Fibroblast of skin of abdomen (primary cell): Measurements from ENCODE around the gene PIBF1.
A peak's percentile ranks its signal among the peaks of the same experiment; 100 is the strongest.
"Not testable (repeated sequence)": the region's sequence is repeated elsewhere in the genome, so short reads cannot be mapped to it uniquely, and the experiment has no call there.

Source experiments
- DNase-seq: peaks from one replicate; pipeline ENCODE4 v3.0.0-alpha.2; 2013

PIBF1 gene

DNA sequence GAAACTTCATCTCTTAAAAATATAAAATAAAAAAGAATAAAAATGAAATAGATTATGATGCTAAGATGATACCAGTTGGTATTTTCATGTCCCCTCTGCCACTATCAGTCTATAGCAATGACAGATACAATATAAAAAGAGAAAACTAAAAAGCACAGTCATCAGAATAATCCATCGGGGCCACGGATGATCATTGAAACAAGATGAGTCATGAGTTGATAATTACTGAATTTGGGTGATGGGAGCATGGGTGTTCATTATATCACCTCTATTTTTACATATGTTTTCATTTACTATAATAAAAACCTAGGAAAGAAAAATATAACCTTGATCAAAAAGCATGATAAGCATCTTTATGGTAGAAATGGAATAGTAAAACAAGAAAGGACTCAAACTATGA lies 41.1 kb downstream of the PIBF1 start:
- no peak for DNase-seq

DNA sequence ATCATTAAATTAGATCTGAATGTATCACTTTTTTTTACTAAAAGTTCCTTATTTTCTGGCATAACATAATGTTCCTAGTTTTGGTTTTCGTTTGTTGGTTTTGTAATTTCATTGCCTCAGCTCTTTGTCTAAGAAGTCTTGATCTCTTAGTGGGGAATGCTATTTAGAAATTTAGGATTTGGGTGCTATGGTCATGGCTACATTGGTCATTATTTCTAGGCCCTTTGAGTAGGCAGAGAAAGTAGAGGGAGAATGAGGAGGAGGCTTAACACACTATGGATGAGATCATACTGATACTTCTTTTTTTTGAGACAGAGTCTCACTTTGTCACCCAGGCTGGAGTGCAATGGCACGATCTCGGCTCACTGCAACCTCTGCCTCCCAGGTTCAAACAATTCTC lies 41.8 kb downstream of the PIBF1 start:
- no peak for DNase-seq

GRCh38 chr13:72834601-72835000 lies 52.7 kb downstream of the PIBF1 start:
- peak; percentile 33 for DNase-seq

- peak; percentile 38 for DNase-seq
These were observed 58.0 kb downstream of the PIBF1 start for GRCh38 chr13:72839831-72840426.

DNA sequence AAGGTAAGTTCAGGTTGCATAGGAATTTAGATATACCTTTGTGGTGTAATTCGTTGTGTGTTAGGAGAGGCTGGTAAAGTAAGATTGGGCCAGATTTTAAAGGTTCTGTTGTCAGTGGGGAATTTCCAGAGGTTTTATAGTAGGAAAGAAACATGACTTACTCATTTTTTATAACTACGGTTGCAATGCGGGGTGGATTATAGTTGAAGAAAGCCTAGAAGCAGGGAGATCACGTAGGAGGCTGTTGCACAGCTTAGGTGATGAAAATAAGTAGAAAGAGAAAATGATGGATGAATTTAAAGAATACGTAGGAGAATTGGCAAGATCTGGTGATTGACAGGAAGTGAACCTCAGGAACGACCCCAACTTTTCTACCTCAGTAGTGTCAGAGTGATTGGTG lies 61.1 kb downstream of the PIBF1 start:
- DNase-seq, result no peak

DNA sequence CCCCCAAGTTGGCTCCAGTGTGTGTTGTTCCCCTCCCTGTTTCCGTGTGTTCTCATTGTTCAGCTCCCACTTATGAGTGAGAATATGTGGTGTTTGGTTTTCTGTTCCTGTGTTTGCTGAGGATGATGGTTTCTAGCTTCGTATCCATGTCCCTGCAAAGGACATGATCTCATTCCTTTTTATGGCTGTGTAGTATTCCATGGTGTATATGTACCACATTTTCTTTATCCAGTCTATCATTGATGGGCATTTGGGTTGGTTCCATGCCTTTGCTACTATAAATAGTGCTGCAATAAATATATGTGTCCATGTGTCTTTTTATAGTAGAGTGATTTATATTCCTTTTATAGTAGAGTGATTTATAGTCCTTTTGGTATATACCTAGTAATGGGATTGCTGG lies 63.2 kb downstream of the PIBF1 start:
- not testable (repeated sequence) for DNase-seq

DNA sequence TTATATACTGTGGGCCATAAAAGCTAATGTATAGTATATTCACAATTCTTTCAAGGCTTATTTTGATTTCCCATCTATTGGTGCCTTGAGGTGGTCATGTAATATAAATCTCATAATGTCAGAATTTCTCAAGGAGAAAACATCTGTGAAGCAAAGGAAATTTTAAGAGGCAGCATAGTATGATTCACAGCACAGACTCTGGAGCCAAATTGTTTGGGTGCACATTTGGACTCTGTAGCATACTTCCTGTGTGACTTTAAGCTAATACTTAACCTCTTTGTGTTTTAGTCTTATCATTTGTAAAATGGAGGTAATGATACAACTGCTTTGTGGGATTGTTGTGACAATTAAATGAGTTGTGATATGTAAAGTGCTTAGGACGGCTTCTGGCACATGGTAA lies 67.6 kb downstream of the PIBF1 start:
- DNase-seq, result peak; percentile 35

GRCh38 chr13:72850959-72851677 lies 69.2 kb downstream of the PIBF1 start:
- peak; percentile 5 for DNase-seq

DNA sequence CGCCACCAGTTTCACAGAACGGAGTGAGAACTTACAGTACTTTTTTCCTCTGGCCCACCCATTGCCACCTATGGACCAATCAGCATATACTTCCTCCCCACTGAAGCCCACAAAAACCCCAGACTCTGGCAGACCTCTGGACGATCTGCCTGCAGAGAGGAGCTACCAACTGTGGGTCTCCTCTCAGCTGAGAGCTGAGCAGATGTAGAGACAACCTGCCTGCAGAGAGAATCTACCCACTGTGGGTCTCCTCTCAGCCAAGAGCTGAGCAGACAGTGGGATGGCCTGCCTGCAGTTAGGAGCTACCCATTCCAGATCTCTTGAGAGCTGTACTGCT lies 69.7 kb downstream of the PIBF1 start:
- DNase-seq, result no peak

DNA sequence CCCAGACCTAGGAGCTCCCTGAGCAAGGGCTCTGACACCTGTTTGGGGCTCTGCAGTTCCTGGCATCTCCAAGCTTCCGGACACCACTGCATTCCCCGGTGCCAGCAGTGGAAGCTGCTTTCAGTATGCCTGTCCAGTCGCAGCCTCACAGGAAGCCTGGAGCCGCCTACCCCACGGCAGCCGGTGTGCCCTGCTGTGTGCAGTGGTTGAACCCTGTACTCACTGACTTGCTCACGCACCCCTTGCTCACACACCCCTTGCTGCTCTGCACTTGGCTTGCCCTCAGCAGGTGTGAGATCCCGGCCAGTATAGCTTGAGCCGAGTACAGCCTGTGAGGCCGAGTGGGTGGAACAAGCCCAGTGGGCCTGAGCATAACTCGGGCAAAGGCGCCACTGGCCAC lies 70.3 kb downstream of the PIBF1 start:
- DNase-seq, result no peak

GRCh38 chr13:72853000-72853399 lies 71.1 kb downstream of the PIBF1 start:
- no peak for DNase-seq

GRCh38 chr13:72864142-72865011 lies 82.4 kb downstream of the PIBF1 start:
- DNase-seq, result peak; percentile 63

GRCh38 chr13:72868229-72868628 lies 86.3 kb downstream of the PIBF1 start:
- no peak for DNase-seq

GRCh38 chr13:72875233-72875632 lies 93.3 kb downstream of the PIBF1 start:
- peak; percentile 12 for DNase-seq

DNA sequence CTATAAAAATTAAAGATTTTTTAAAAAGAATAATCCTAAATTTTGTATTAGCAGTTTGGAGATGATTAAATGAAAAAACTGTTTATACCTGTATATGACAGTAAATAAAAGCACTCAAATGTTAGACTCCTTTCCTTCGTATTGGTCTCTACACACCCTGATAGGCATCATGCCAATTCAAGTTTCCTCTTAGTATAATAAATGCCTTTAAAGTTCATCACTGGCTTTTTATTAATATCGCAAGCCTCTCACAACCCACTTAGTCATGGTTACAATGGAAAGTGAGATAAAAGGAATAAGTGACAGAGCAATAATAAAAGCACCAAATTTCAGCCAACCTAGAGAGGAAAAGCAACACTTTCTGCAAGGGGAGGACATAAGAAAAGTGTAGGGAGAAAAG lies 102.2 kb downstream of the PIBF1 start:
- DNase-seq, result no peak

DNA sequence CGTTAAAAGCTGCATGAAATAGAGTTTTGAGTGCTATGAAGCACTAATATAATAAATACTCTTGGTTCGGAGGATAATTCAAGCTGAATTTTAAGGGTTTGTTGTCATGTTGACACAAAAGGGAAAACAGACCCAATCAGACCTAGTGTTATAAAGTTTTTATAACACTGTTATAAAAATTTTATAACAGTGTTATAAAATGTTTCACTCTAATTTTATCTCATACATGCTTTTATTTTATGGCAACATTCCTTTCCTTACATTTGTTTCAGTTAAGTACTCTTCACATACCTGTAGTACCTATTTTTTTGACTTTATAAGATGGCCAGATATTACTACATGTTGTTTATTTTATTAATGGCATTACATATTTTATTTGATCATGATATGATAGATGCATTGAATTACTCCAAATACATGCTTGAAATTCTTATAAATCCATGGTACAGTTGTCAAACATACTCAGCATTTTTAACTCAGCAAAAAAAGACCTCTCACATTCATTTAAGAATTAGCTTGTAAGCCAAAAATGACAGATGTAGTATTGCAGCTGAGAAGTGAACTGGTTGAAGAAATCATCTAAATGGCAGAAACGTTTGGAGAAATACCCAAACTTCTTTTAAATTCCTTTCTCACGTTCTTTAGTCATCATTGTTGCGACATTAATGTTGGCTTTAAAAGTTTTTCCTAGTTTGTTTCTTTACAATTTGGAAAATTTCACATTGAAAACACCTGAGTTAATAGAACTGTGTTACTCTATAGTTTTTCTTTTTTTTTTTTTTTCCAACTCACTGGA lies 104.5 kb downstream of the PIBF1 start:
- peak; percentile 49 for DNase-seq

DNA sequence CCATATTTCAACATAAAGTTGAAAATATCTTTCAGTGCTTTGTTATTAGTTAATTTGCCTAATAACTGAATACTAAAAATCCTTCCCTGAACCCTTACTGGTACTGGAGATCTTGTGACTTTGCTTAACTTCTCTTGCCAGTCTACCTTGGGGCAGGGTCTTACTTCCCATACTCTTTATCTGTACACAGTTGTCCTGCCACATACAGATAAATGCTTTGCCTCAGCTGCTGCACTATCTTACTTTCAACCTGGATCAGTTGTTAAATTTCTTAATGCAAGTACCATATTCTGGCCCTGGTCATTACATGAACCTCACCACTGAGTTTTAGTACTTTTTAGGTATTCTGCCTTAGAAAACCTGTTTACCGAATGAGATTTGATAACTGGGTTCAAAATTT lies 107.6 kb downstream of the PIBF1 start:
- no peak for DNase-seq

DNA sequence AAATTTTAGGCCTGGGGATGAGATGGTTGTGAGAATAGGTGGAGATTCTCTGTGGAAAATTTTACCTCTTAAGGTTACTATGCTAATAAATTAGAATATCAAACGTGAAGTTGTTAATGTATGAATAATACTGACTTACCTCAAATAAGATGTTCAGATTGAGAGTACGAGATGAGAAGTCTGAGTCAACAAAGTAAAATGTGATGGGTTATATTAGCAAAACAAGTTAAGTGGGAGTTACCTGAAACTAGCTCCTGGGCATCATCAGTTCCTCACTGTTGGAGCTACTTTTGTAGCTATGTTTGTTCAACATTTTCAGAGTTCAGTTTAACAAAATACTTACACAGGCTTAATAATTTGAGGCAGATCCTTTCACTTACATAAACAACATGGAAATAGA lies 108.6 kb downstream of the PIBF1 start:
- DNase-seq, result no peak

DNA sequence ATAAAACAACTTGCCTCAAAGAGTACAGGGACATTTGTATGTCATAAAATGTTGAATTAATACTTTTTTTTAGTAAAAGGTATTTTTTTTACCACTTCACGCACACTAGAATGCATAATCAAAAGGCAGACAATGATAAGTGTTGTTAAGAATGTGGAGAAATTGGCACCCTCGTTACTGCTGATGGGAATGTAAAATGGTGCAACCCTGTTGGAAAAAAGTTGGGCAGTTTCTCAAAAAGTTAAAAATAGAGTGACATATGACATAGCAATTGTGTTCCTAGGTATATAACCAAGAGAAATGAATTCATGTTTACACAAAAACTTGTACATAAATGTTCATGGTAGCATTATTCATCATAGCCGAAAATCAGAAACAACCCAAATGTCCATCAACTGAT lies 109.5 kb downstream of the PIBF1 start:
- no peak for DNase-seq

DNA sequence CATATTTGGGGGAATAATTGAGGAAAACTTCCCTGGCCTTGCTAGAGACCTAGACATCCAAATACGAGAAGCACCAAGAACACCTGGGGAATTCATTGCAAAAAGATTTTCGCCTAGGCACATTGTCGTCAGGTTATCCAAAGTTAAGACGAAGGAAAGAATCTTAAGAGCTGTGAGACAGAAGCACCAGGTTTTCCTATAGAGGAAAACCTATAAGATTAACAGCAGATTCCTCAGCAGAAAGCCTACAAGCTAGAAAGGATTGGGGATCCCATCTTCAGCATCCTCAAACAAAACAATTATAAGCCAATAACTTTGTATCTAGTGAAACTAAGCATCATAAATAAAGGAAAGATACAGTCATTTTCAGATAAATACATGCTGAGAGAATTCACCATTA lies 114.9 kb downstream of the PIBF1 start:
- no peak for DNase-seq

DNA sequence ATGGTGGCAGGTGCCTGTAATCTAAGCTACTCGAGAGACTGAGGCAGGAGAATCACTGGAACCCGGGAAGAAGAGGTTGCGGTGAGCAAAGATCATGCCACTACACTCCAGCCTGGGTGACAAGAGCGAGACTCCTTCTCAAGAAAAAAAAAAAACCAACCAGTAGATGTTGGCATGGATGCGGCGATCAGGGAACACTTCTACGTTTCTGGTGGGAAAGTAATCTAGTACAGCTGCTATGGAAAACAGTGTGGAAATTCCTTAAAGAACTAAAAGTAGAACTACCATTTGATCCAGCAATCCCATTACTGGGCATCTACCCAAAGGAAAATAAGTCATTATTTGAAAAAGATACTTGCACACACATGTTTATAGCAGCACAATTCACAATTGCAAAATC lies 119.6 kb downstream of the PIBF1 start:
- DNase-seq, result not testable (repeated sequence)

- no peak for DNase-seq
These were observed 126.5 kb downstream of the PIBF1 start for GRCh38 chr13:72908416-72908815.

GRCh38 chr13:72911981-72912380 lies 130.0 kb downstream of the PIBF1 start:
- no peak for DNase-seq
